SIG-M5 (cell line): ENCODE data around the gene APOBEC3H.
"Not testable (repeated sequence)": the region's sequence is repeated elsewhere in the genome, so short reads cannot be mapped to it uniquely, and the experiment has no call there.

Experiments
- DNase-seq: peaks from one replicate; lab custom pipeline; 2025; lab: John Stamatoyannopoulos, UW

Gene APOBEC3H

GRCh38 chr22:39097098-39098020, at the start of gene APOBEC3H:
Gene APOBEC3H, plus strand, starts transcription at chr22:39097244. Its CDS starts 3,035 bp downstream, at chr22:39100279.
- DNase-seq = no peak

DNA sequence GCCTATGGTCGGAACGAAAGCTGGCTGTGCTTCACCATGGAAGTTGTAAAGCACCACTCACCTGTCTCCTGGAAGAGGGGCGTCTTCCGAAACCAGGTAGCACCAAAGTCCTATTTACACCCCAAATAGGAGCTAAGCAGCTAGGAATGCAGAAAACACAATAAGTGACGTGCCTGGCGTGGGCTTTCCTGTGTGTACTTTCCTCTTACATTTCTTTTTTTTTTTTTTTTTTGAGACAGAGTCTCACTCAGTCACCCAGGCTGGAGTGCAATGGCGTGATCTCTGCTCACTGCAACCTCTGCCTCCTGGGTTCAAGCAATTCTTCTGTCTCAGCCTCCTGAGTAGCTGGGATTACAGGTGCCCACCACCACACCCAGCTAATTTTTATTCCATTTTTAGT, 47.6 kb upstream of the APOBEC3H start:
- not testable (repeated sequence) for DNase-seq

- not testable (repeated sequence) for DNase-seq
Observed at GRCh38 chr22:39051844-39052495, 45.1 kb upstream of the APOBEC3H start.

GRCh38 chr22:39055658-39056057, 41.4 kb upstream of the APOBEC3H start:
- DNase-seq = no peak

DNA sequence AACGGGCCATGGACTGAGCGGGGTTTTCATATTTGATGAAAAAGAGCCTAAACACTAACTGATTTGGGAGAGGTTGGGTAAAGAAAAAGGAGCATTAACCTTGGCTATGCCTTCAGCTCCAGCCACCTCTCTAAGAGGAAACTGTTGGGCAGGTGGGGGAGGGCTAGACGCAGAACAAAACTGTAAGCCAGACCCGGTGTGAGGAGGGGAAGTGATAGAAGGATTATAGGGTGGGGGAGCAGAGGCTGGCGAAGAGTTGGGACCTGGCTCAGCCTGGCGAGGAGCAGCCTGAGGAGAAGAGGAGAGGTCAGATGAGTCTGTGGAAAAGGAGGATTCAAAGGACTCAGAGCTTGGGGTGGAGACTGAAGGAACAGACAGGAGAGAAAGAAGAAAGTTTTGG, 35.8 kb upstream of the APOBEC3H start:
- DNase-seq = not testable (repeated sequence)

DNA sequence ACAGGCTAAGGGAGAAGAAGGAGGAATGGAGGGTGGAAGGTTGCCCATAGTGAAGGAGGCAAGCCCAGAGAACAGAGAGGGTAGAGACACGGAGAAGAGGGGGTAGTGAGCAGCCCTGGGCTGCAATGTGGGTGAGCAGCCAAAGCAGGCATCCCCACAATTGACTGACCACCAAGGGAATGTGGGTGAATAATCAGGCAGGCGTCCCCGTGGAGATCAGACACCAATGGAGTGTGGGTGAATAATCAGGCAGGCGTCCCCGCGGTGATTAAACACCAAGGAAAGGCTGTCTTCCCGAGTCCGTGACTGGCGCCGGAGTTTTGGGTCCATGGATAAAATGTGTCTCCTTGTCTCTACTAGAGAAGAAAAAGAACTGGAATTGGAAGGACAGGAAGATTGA, 35.1 kb upstream of the APOBEC3H start:
- DNase-seq = not testable (repeated sequence)

DNA sequence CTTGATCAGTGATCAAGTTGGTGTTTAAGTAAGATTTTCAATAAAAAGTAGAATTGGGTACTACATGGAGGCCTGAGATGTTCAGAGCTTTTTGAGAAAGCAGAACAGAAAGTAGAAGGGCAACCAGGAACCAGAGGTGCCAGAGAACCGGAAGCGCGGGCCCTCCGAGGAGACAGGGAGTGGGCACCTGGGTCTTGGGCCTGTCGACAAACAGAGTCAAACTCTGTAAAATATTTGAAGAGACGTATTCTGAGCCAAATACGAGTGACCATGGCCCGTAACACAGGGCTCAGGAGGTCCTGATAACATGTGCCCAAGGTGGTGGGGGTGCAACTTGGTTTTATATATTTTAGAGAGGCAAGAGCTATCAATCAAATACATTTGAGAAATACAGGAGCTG, 33.1 kb upstream of the APOBEC3H start:
- not testable (repeated sequence) for DNase-seq

GRCh38 chr22:39066442-39067276, 30.4 kb upstream of the APOBEC3H start:
- DNase-seq = not testable (repeated sequence)

DNA sequence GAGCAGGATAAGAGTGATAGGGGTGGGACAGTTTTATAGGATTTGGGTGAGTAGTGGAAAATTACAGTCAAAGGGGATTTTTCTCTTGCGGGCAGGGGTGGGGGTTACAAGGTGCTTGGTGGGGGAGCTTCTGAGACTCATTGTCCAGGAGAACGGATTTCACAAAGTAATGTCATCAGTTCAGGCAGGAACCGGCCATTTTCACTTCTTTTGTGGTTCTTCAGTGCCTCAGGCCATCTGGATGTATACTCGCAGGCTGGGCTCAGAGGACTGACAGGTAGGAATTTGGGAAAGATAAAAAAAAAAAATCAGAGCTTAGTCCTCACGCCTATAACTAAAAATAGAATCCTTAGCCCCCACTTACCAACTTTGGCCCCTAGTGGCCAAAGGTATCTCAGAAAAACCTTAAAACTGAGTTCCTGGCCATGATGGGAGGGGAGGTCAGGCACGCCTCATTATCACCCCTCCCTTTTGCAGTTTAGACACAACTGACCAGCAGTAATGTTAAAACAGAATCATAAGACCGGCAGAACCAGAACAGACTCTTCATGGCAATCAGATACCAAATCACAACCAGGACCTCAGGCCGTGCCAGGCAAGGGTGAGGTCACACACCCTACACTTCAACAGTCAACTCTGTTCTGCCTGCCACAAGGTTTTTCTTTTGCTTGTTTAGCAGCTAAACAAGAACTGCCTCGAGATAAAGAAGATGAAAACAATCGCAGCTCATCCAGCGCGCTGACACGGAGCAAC, 28.8 kb upstream of the APOBEC3H start:
- no peak for DNase-seq

- no peak for DNase-seq
Observed at GRCh38 chr22:39070186-39070585, 26.9 kb upstream of the APOBEC3H start.

GRCh38 chr22:39072581-39072981, 24.5 kb upstream of the APOBEC3H start:
- not testable (repeated sequence) for DNase-seq

GRCh38 chr22:39073981-39074380, 23.1 kb upstream of the APOBEC3H start:
- DNase-seq = no peak

- DNase-seq = not testable (repeated sequence)
Observed at GRCh38 chr22:39076155-39077025, 20.7 kb upstream of the APOBEC3H start.

- not testable (repeated sequence) for DNase-seq
Observed at GRCh38 chr22:39077026-39077840, 19.8 kb upstream of the APOBEC3H start, which contains the start of gene APOBEC3G. Gene APOBEC3G, plus strand, starts transcription at chr22:39077275. Its CDS starts 87 bp downstream, at chr22:39077362.

DNA sequence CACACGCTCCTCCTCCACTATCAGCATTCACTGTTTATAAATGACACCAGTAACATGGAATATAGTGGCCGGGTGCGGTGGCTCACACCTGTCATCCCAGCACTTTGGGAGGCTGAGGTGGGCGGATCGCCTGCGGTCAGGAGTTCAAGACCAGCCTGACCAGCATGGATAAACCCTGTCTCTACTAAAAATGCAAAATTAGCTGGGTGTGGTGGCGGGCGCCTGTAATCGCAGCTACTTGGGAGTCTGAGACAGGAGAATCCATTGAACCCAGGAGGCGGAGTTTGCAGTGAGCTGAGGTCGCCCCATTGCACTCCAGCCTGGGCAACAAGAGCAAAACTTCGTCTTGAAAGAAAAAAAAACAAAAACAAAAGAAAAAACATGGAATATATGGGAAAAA, 19.1 kb upstream of the APOBEC3H start:
- not testable (repeated sequence) for DNase-seq

- no peak for DNase-seq
Observed at GRCh38 chr22:39078329-39078728, 18.7 kb upstream of the APOBEC3H start.

DNA sequence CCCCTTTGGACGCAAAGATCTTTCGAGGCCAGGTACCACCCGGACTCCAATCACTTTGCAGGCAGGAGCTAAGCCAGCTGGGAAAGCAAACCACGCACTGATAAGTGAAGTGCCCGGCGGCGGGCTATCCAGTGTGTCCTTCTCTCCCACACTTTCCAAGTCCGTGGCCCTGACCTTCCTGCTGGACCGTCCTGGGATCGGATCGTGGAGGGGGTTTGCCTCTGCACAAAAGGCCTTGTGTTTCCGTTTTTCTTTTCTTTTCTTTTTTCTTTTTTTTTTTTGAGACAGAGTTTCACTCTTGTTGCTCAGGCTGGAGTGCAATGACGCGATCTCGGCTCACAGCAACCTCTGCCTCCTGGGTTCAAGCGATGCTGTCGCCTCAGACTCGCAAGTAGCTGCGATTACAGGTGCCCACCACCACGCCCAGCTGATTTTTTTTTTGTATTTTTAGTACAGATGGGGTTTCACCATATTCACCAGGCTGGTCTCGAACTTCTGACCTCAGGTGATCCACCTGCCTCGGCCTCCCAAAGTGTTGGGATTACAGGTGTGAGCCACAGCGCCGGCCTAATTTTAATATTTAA, 17.9 kb upstream of the APOBEC3H start:
- not testable (repeated sequence) for DNase-seq

- no peak for DNase-seq
Observed at GRCh38 chr22:39080052-39080762, 16.8 kb upstream of the APOBEC3H start.
